B cell (primary cell): Measurements from ENCODE around the gene KATNAL2. TPM values are rescaled to one million over a fixed set of nuclear protein-coding genes. Genes with fewer than 3 reads are reported as not detected.
"Not testable (repeated sequence)": the region's sequence is repeated elsewhere in the genome, so short reads cannot be mapped to it uniquely, and the experiment has no call there.

Experiments
- ATAC-seq: fragments of 200-7000 bp; cut with Tn5 transposase; one replicate; pipeline ENCODE4 v1.10.0; 2021; ENCODE audit warnings: low read depth, mild to moderate bottlenecking, moderate number of reproducible peaks, moderate library complexity
- CTCF ChIA-PET: fragments of 350-600 bp; sonication (Branson Sonifier 250); formaldehyde crosslinking; loops from one replicate; lab custom pipeline; 2021; ENCODE audit warnings: antibody characterized with exemption, inconsistent platforms; lab: Charles Lee
- POLR2A ChIA-PET: fragments of 350-600 bp; sonication (Branson Sonifier 250); formaldehyde crosslinking; loops from one replicate; lab custom pipeline; 2021; ENCODE audit warnings: antibody characterized with exemption; lab: Charles Lee
- DNase-seq: peaks from one replicate; pipeline ENCODE4 v3.0.0; 2013
- H2AFZ ChIP-seq: 2 replicates; pipeline ENCODE4 v1.6.1; 2012; ENCODE audit warnings: mild to moderate bottlenecking, low read depth, low read length; ENCODE audit not compliant: insufficient read depth, poor library complexity, severe bottlenecking
- H3K27ac ChIP-seq, 2 donors: 1 replicate in 1 of 2; 2 replicates in 1 of 2; pipeline ENCODE4 v1.5.1; 2012 to 2013; ENCODE audit warnings: low read length in 2 of 2, mild to moderate bottlenecking in 2 of 2, moderate library complexity in 1 of 2
- H3K27me3 ChIP-seq, 4 experiments: fragments of 200-600 bp in 1 of 4; sonication (generic) in 1 of 4; replicated peaks in 1 of 4; 1 replicate in 2 of 4; 2 replicates in 2 of 4; pipeline versions ENCODE4 v1.6.1 to v1.7.0; 2013 to 2016; ENCODE audit warnings: low read length in 3 of 4, mild to moderate bottlenecking in 2 of 4, mixed read lengths in 1 of 4, moderate library complexity in 1 of 4; ENCODE audit not compliant: insufficient read depth in 4 of 4, control insufficient read depth in 3 of 4; ENCODE audit errors: control extremely low read depth in 1 of 4
- H3K36me3 ChIP-seq, 2 experiments: replicated peaks in 1 of 2; 1 replicate in 1 of 2; 2 replicates in 1 of 2; pipeline versions ENCODE4 v1.6.1 to v1.7.1; 2013; ENCODE audit warnings: low read length in 1 of 2; ENCODE audit not compliant: insufficient read depth in 2 of 2, control insufficient read depth in 1 of 2; ENCODE audit errors: control extremely low read depth in 1 of 2, extremely low read depth in 1 of 2
- H3K4me1 ChIP-seq, 2 donors: fragments of 200-600 bp in 1 of 2; sonication (generic) in 1 of 2; 1 replicate in 1 of 2; 2 replicates in 1 of 2; pipeline versions ENCODE4 v1.5.1 to v1.6.1; 2013 to 2017; ENCODE audit warnings: low read length in 2 of 2; ENCODE audit not compliant: control insufficient read depth in 2 of 2, insufficient read depth in 2 of 2
- H3K4me2 ChIP-seq: replicated peaks from 2 replicates; pipeline ENCODE3; 2012; ENCODE audit warnings: mild to moderate bottlenecking, low read depth, low read length; ENCODE audit not compliant: poor library complexity, severe bottlenecking
- H3K4me3 ChIP-seq, 5 experiments: fragments of 200-600 bp in 1 of 5; sonication (generic) in 1 of 5; 1 replicate in 3 of 5; 2 replicates in 2 of 5; pipeline versions ENCODE4 v1.5.1 to v1.7.0; 2011 to 2016; ENCODE audit warnings: low read length in 4 of 5, mild to moderate bottlenecking in 4 of 5, low read depth in 2 of 5, control low read depth in 1 of 5, moderate library complexity in 1 of 5; ENCODE audit not compliant: insufficient read depth in 1 of 5; ENCODE audit errors: control extremely low read depth in 1 of 5, extremely low read depth in 1 of 5
- H3K79me2 ChIP-seq: fragments of 200-600 bp; sonication (generic); one replicate; pipeline ENCODE4 v1.6.0; 2016; ENCODE audit warnings: low read length; ENCODE audit not compliant: control insufficient read depth, insufficient read depth
- H3K9ac ChIP-seq: fragments of 200-600 bp; sonication (generic); 2 replicates; pipeline ENCODE4 v1.6.1; 2017; ENCODE audit warnings: mild to moderate bottlenecking, low read length, moderate library complexity
- H3K9me3 ChIP-seq, 3 donors: one replicate each; pipeline versions ENCODE4 v1.6.1 to v1.7.1; 2013; ENCODE audit warnings: low read length in 2 of 3; ENCODE audit not compliant: control insufficient read depth in 2 of 3, insufficient read depth in 1 of 3; ENCODE audit errors: control extremely low read depth in 1 of 3
- H4K20me1 ChIP-seq: 2 replicates; pipeline ENCODE4 v1.6.0; 2012; ENCODE audit warnings: mild to moderate bottlenecking, low read length; ENCODE audit not compliant: insufficient read depth, control insufficient read depth, poor library complexity, severe bottlenecking
- H3K27ac Mint-ChIP-seq: one replicate; pipeline ENCODE4 v1.8.0; 2021; ENCODE audit warnings: mixed read lengths
- H3K27me3 Mint-ChIP-seq: one replicate; pipeline ENCODE4 v1.8.0; 2021; ENCODE audit warnings: mixed read lengths
- H3K4me1 Mint-ChIP-seq: one replicate; pipeline ENCODE4 v1.8.0; 2021; ENCODE audit warnings: mixed read lengths
- H3K4me3 Mint-ChIP-seq: one replicate; pipeline ENCODE4 v1.8.0; 2021; ENCODE audit warnings: mixed read lengths
- H3K9me3 Mint-ChIP-seq: one replicate; pipeline ENCODE4 v1.8.0; 2022; ENCODE audit warnings: mixed read lengths; ENCODE audit not compliant: insufficient read depth
- WGBS: methylation state at CpG from one replicate; pipeline ENCODE4 v1.1.5; 2013; ENCODE audit warnings: missing lambda C conversion rate; ENCODE audit not compliant: insufficient coverage; 5-methylcytosine and 5-hydroxymethylcytosine counted together
- intact Hi-C: fragments of 100-400 bp; cut with micrococcal nuclease; formaldehyde crosslinking; loops from one replicate; pipeline ENCODE4 v1.10.0; 2022
- polyA plus RNA-seq: library from polyadenylated mRNA; depleted of rRNA; stranded (reverse); fragments of >200 nt; gene quantifications from 2 replicates; pipeline ENCODE4 v1.2.3, GENCODE V29; 2012
- total RNA-seq, 2 donors: library from RNA; stranded (reverse); fragments of 120-200 nt in 1 of 2; gene quantifications; 1 replicate in 1 of 2; 2 replicates in 1 of 2; pipeline versions ENCODE4 v1.2.3 to v1.2.4, GENCODE V29; 2013 to 2022

KATNAL2 gene
- total and polyA plus RNA-seq, 2 donors (not counting 1 experiment from before 2014, with no cell fraction given): 1.3 to 3.1 TPM

DNA sequence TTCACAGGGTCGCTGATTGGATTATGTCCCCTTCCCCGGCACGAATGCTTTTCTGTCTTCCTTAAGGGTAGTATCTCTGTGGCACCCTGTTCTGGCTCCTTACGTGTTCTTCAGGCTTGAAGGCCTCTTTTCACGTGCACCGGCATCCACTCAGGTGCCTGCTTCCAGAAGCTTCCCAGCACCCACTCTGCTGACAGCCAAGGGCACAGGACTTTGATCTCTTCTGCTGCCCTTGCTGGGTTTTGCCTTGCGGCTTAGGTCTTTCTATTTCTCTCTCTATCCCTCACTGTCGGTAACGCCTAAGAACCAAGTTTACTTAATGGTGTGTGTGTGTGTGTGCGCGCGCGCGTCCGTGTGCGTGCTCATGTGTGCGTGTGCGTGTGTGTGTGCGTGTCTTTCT, 103.4 kb downstream of the KATNAL2 start:
- H4K20me1 ChIP-seq, H3K9me3 ChIP-seq, H3K4me3 Mint-ChIP-seq, H3K27ac Mint-ChIP-seq, H3K27ac ChIP-seq, ATAC-seq, H3K79me2 ChIP-seq, H3K4me1 ChIP-seq, intact Hi-C loops, H3K27me3 ChIP-seq, CTCF ChIA-PET, H3K4me1 Mint-ChIP-seq, H3K9me3 Mint-ChIP-seq, POLR2A ChIA-PET, H3K4me2 ChIP-seq, DNase-seq, H3K4me3 ChIP-seq, H3K9ac ChIP-seq, H2AFZ ChIP-seq, H3K36me3 ChIP-seq, H3K27me3 Mint-ChIP-seq: not testable (repeated sequence)
- no CpG with 5 or more reads among the region's 19 CpGs for WGBS

DNA sequence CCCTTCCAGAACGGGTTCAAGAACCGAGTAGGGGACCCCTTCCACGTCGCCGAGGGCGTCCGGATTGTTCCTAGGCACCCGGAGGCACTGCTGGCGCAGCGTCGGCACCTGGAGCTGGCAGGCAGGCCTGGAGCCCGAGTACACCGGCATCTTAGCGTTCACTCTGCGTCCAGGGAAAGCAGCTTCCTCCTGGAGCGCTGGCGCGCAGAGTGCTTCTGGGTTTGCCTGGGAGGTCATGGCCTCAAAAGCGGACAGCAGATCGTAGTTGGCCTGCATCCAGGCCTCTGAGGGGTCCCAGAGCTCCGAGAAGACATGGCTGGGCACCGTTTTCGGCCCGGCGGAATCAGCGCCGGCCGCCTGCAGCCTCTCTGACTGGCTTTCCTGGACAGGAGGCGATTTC, 105.4 kb downstream of the KATNAL2 start:
- H3K4me3 Mint-ChIP-seq, H3K79me2 ChIP-seq, intact Hi-C loops, DNase-seq, H3K4me3 ChIP-seq, H4K20me1 ChIP-seq, H3K4me2 ChIP-seq, H3K4me1 ChIP-seq, H3K27me3 ChIP-seq, H3K9me3 ChIP-seq, H3K36me3 ChIP-seq, H3K27ac Mint-ChIP-seq, H3K27ac ChIP-seq, H3K27me3 Mint-ChIP-seq, POLR2A ChIA-PET, H2AFZ ChIP-seq, ATAC-seq, H3K9me3 Mint-ChIP-seq, CTCF ChIA-PET, H3K4me1 Mint-ChIP-seq, H3K9ac ChIP-seq: not testable (repeated sequence)
- 100% methylated on average over 7 of the region's 29 CpGs for WGBS

DNA sequence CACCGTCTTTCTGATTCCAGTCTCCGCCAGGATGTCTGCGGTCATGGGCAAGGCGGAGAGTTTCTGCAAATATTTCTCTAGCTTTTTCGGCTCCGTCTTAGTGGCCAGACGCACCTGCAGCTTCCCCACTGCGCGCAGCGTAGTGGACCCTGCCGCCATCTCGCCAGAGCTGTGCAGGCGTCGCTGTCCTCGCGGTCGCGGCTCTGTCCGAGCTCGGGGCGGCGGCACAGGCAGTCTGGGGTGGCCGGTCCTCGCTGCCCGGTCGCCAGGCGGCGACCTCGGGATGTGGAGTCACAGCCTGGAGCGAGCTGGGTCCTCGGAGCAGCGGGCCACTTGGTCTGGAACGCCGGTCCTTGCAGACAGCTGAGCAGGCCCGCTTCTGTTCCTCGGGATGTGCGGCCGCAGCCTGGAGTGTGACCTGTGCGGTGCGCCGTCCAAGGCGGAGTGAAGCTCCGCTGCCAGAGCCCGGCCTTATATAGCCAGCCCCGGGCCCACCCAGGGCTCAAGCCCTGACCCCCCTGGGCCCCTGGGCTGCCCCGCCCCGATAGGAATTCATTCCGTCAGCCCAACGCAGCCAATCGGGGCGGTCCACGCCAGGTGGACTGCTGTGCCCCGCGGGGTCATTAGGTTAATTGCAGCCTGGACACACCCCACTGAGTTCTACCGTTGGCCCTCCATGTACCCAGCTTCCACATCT, 106.5 kb downstream of the KATNAL2 start:
- CTCF ChIA-PET: not testable (repeated sequence)

DNA sequence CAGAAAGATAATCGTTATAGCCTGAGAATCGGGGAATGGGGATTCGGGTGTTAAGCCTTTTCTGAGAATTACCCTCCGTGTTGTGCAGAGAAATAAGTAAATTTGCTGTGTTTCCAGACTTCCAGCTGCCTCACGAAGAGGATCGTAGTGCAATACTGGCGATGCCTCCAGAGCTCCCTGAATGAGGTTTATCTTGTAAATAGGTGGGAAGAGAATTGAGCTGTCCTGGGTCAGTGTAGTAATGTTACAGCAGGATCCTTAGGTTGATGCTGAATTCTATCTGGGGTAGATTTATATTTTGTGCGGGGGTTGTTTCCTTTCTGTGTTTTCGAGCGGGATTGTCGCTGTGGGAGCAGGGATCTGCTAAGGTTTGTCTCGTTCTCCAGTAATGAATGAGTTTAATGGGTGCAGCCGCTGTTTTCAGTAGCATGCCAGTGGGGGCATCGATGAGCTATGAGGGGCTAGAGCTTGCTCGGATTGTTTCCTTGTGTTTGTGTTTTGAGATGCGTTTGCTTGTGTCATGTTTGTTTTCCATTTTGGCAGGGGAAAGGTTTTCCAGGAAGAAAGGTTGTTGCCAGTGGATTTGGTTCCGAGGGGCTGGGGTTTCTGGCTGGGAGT, 108.3 kb downstream of the KATNAL2 start:
- H3K27ac ChIP-seq, H3K27ac Mint-ChIP-seq, H2AFZ ChIP-seq, H3K4me3 Mint-ChIP-seq, intact Hi-C loops, POLR2A ChIA-PET, H3K9me3 Mint-ChIP-seq, H3K4me1 ChIP-seq, H3K4me1 Mint-ChIP-seq, H3K4me3 ChIP-seq, ATAC-seq, H4K20me1 ChIP-seq, CTCF ChIA-PET, H3K36me3 ChIP-seq, H3K4me2 ChIP-seq, H3K27me3 Mint-ChIP-seq, H3K27me3 ChIP-seq, H3K79me2 ChIP-seq, H3K9ac ChIP-seq, DNase-seq: not testable (repeated sequence)
- 98% methylated on average over 3 of the region's 17 CpGs for WGBS
- peaks cover 0 to 10% (median 0%) of the 10 kb centered on the region in 3 donors for H3K9me3 ChIP-seq

More for the DNA sequence above, 106.5 kb downstream of the KATNAL2 start:
- H4K20me1 ChIP-seq, H3K9me3 Mint-ChIP-seq, H3K9ac ChIP-seq, H3K4me1 Mint-ChIP-seq, H3K4me2 ChIP-seq, intact Hi-C loops, H3K36me3 ChIP-seq, H2AFZ ChIP-seq, H3K4me1 ChIP-seq, POLR2A ChIA-PET, H3K27me3 Mint-ChIP-seq, H3K79me2 ChIP-seq, H3K4me3 Mint-ChIP-seq, H3K27me3 ChIP-seq, H3K27ac Mint-ChIP-seq, H3K4me3 ChIP-seq, H3K27ac ChIP-seq, DNase-seq: not testable (repeated sequence)
- peak; percentile 17 for ATAC-seq
- H3K9me3 ChIP-seq: peaks cover 0 to 10% (median 0%) of the 10 kb centered on the region in 3 donors
- WGBS: no CpG with 5 or more reads among the region's 55 CpGs
